KMS-11 (cell line): ENCODE measurements around the gene SPHK1.

ENCODE experiments used
- H2AFZ ChIP-seq: fragments of 200-600 bp; sonication (generic); 2 replicates; pipeline ENCODE4 v1.6.1; 2016; ENCODE audit warnings: antibody characterized with exemption, mixed run types, low read depth
- H3K27ac ChIP-seq: fragments of 200-600 bp; sonication (generic); 2 replicates; pipeline ENCODE4 v1.6.1; 2016; ENCODE audit warnings: mild to moderate bottlenecking, mixed run types
- H3K27me3 ChIP-seq: fragments of 200-600 bp; sonication (generic); 2 replicates; pipeline ENCODE4 v1.6.1; 2017; ENCODE audit warnings: mild to moderate bottlenecking, low read depth, mixed run types, moderate library complexity; ENCODE audit not compliant: insufficient read depth
- H3K36me3 ChIP-seq: fragments of 200-600 bp; sonication (generic); 2 replicates; pipeline ENCODE4 v1.6.1; 2017; ENCODE audit warnings: mild to moderate bottlenecking, mixed run types; ENCODE audit not compliant: insufficient read depth
- H3K4me1 ChIP-seq: fragments of 200-600 bp; sonication (generic); 2 replicates; pipeline ENCODE4 v1.6.1; 2016; ENCODE audit warnings: mild to moderate bottlenecking, low read depth, mixed run types; ENCODE audit not compliant: poor library complexity, severe bottlenecking
- H3K4me2 ChIP-seq: fragments of 200-600 bp; sonication (generic); 2 replicates; pipeline ENCODE4 v1.7.0; 2016; ENCODE audit warnings: mild to moderate bottlenecking, mixed run types
- H3K4me3 ChIP-seq: fragments of 200-600 bp; sonication (generic); IDR thresholded peaks from 2 replicates; pipeline ENCODE4 v1.6.1; 2017; ENCODE audit warnings: low read depth, low read length, mixed read lengths; ENCODE audit not compliant: insufficient read depth
- H3K79me2 ChIP-seq: fragments of 200-600 bp; sonication (generic); 2 replicates; pipeline ENCODE4 v1.6.1; 2016; ENCODE audit warnings: low read depth, mixed run types; ENCODE audit not compliant: insufficient read depth
- H3K9ac ChIP-seq: fragments of 200-600 bp; sonication (generic); 2 replicates; pipeline ENCODE4 v1.6.1; 2016; ENCODE audit warnings: mild to moderate bottlenecking, mixed run types
- H4K20me1 ChIP-seq: fragments of 200-600 bp; sonication (generic); 2 replicates; pipeline ENCODE4 v1.6.1; 2016; ENCODE audit warnings: mild to moderate bottlenecking, mixed run types; ENCODE audit not compliant: insufficient read depth
- TF ChIP-seq, protein P1 (sequence below): fragments of 200-600 bp; sonication (generic); conservative IDR thresholded peaks from 2 replicates; pipeline ENCODE4 v1.6.1; 2017; ENCODE audit warnings: low read depth, mild to moderate bottlenecking, antibody characterized with exemption, low read length, moderate library complexity, mixed read lengths

Gene SPHK1

DNA sequence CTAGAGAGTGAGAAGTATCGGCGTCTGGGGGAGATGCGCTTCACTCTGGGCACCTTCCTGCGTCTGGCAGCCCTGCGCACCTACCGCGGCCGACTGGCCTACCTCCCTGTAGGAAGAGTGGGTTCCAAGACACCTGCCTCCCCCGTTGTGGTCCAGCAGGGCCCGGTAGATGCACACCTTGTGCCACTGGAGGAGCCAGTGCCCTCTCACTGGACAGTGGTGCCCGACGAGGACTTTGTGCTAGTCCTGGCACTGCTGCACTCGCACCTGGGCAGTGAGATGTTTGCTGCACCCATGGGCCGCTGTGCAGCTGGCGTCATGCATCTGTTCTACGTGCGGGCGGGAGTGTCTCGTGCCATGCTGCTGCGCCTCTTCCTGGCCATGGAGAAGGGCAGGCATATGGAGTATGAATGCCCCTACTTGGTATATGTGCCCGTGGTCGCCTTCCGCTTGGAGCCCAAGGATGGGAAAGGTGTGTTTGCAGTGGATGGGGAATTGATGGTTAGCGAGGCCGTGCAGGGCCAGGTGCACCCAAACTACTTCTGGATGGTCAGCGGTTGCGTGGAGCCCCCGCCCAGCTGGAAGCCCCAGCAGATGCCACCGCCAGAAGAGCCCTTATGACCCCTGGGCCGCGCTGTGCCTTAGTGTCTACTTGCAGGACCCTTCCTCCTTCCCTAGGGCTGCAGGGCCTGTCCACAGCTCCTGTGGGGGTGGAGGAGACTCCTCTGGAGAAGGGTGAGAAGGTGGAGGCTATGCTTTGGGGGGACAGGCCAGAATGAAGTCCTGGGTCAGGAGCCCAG, 2.8 kb downstream of the SPHK1 start:
- H2AFZ ChIP-seq: no peak overlapping the region
- TF ChIP-seq, protein P1, sequence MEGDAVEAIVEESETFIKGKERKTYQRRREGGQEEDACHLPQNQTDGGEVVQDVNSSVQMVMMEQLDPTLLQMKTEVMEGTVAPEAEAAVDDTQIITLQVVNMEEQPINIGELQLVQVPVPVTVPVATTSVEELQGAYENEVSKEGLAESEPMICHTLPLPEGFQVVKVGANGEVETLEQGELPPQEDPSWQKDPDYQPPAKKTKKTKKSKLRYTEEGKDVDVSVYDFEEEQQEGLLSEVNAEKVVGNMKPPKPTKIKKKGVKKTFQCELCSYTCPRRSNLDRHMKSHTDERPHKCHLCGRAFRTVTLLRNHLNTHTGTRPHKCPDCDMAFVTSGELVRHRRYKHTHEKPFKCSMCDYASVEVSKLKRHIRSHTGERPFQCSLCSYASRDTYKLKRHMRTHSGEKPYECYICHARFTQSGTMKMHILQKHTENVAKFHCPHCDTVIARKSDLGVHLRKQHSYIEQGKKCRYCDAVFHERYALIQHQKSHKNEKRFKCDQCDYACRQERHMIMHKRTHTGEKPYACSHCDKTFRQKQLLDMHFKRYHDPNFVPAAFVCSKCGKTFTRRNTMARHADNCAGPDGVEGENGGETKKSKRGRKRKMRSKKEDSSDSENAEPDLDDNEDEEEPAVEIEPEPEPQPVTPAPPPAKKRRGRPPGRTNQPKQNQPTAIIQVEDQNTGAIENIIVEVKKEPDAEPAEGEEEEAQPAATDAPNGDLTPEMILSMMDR: no peak
- no peaks in the 10 kb centered on the region for H4K20me1 ChIP-seq
- H3K27me3 ChIP-seq: peaks cover 16% of the 10 kb centered on the region
- no peak overlapping the region for H3K9ac ChIP-seq
- peaks cover 17% of the 10 kb centered on the region for H3K4me1 ChIP-seq
- H3K4me3 ChIP-seq: no peak overlapping the region
- H3K4me2 ChIP-seq: no peak overlapping the region
- no peak overlapping the region for H3K27ac ChIP-seq
- no peaks in the 10 kb centered on the region for H3K36me3 ChIP-seq
- H3K79me2 ChIP-seq: no peaks in the 10 kb centered on the region

DNA sequence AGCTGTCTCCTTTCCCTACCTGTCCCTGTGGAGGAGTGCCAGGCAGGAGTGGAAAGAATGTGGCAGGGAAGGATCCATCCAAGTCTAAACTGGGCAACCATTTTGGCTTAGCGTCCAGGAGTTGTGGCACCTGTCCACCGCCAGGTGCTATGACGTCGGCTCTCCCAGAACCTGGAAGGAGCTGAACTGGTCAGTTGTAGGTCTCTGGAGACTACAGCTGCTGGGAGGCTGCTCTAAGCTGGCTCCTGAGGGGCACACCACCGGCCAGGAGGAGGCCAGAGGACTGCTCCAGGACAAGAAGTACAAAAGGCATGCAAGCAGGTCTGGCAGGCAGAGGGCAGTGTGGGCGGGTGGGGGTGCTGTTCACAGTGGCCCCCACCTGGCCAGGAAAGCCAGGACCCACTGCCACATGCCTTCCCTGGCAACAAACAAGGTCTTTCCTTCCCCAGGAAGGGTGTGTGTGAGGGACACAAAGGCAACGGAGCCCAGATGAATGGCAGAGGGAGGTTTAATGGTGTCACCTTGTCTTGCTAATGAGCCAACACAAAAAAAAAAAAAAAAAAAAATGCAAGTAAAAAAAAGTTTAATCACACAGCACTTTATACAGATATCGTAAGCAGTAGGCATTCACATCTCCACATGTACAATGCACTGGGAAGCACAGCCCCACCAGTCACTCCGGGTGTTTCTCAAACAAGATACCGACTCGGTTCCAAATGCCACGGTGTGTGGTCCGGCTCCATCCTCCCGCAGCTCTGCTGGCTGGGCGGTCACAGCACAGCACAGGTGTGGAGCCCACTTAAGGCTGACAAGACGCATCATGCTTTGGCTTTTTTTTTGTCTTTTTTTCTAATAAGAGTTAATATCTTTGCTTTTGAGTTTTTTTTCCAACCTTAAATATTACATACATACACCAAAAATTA, 4.8 kb downstream of the SPHK1 start:
- H4K20me1 ChIP-seq: no peaks in the 10 kb centered on the region
- TF ChIP-seq, protein P1: no peak
- H3K4me2 ChIP-seq: no peak overlapping the region
- H3K4me3 ChIP-seq: no peak overlapping the region
- no peak overlapping the region for H2AFZ ChIP-seq
- H3K9ac ChIP-seq: no peak overlapping the region
- peaks cover 11% of the 10 kb centered on the region for H3K27me3 ChIP-seq
- peaks cover 17% of the 10 kb centered on the region for H3K4me1 ChIP-seq
- H3K79me2 ChIP-seq: no peaks in the 10 kb centered on the region
- H3K27ac ChIP-seq: no peak overlapping the region
- H3K36me3 ChIP-seq: no peaks in the 10 kb centered on the region

DNA sequence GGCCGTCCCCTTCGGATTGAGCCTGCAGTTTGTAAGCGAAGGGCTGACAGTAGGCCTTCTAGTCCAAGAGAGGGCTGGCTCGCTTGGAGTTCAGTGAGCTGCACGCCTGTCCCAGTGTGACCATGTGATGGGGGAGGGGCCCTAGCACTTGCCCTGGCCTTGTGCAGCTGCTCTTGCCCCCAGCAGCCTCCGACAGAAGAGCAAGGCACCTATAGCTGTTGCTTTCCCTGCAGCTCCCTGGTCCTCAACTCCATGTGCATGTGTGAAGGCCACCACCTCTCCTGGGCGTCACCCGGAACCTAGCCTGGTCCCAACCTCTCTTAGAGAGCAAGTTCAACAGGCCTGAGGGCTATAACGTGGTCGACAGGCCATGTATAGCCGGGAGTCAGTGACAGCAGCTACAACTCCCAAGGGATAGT, 5.6 kb downstream of the SPHK1 start:
- Histone ChIP-seq H3K4me2 (no peak overlapping the region), H4K20me1 (no peaks in the 10 kb centered on the region), H3K36me3 (no peaks in the 10 kb centered on the region), H3K27me3 (peaks cover 6% of the 10 kb centered on the region), H3K9ac (no peak overlapping the region), H3K4me3 (no peak overlapping the region), H2AFZ (no peak overlapping the region), H3K27ac (no peak overlapping the region), H3K79me2 (no peaks in the 10 kb centered on the region), H3K4me1 (peaks cover 12% of the 10 kb centered on the region)
- TF ChIP-seq, protein P1: no peak

DNA sequence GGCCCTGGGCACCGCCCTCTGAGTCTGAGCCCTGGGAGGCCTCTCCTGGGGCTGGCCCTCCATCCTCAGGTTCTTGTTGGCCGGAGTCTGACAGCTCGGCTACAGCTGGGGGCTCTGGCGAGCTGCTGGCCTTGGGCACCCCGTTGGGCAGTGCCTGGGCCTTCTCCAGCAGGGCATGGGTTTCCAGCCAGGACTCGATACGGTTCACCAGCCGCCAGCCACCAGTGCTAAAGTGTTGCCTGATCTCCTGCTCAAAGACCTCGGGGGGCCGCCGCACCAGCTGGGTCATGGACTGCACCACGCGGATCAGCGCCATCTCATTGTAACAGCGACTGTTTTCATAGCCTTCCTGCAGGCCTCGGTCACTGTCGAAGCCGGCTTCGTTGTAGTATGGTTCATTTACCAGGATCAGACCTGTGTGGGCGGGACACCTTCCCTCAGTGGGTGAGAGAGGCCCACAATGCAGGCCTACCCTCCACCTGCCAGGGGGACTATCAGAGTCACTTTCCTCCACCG, 6.8 kb downstream of the SPHK1 start:
- H3K4me3 ChIP-seq: no peak overlapping the region
- H2AFZ ChIP-seq: no peak overlapping the region

More for the DNA sequence above, 6.8 kb downstream of the SPHK1 start:
- Histone ChIP-seq H3K36me3 (no peaks in the 10 kb centered on the region), H3K4me1 (no peaks in the 10 kb centered on the region), H3K27me3 (no peaks in the 10 kb centered on the region), H3K4me2 (no peak overlapping the region), H4K20me1 (no peaks in the 10 kb centered on the region), H3K27ac (no peak overlapping the region), H3K79me2 (no peaks in the 10 kb centered on the region), H3K9ac (no peak overlapping the region)
- TF ChIP-seq, protein P1: no peak
